Mesenchymal stem cell (in vitro differentiated cells and primary cell): ENCODE data around the gene BAIAP3.

ENCODE experiments used
- DNase-seq: peaks from one replicate; pipeline ENCODE4 v3.0.0-alpha.2; 2013
- H2AFZ ChIP-seq: one replicate; pipeline ENCODE4 v1.6.1; 2013; ENCODE audit warnings: low read depth, mild to moderate bottlenecking, control low read depth, inconsistent platforms, low read length, moderate library complexity
- H2AK5ac ChIP-seq: 2 replicates; pipeline ENCODE4 v1.6.1; 2013; ENCODE audit warnings: low read length, moderate library complexity, mild to moderate bottlenecking, inconsistent platforms; ENCODE audit not compliant: severe bottlenecking
- H2BK120ac ChIP-seq: one replicate; pipeline ENCODE4 v1.6.1; 2013; ENCODE audit warnings: low read depth, mild to moderate bottlenecking, inconsistent platforms, low read length, moderate library complexity
- H2BK12ac ChIP-seq, 2 experiments: one replicate each; pipeline ENCODE4 v1.6.1; 2013; ENCODE audit warnings: inconsistent platforms in 2 of 2, low read length in 2 of 2, mild to moderate bottlenecking in 2 of 2, moderate library complexity in 2 of 2, control low read depth in 1 of 2
- H2BK15ac ChIP-seq: one replicate; pipeline ENCODE4 v1.6.1; 2013; ENCODE audit warnings: mild to moderate bottlenecking, low read depth, inconsistent platforms; ENCODE audit not compliant: poor library complexity, severe bottlenecking
- H2BK5ac ChIP-seq: 2 replicates; pipeline ENCODE4 v1.6.1; 2013; ENCODE audit warnings: low read depth, mild to moderate bottlenecking, low read length, control low read depth, inconsistent platforms; ENCODE audit not compliant: poor library complexity, severe bottlenecking
- H3K14ac ChIP-seq, 2 experiments: one replicate each; pipeline ENCODE4 v1.6.1; 2013; ENCODE audit warnings: inconsistent platforms in 2 of 2, low read length in 2 of 2, control low read depth in 1 of 2, mild to moderate bottlenecking in 1 of 2, moderate library complexity in 1 of 2
- H3K18ac ChIP-seq, 2 experiments: one replicate each; pipeline ENCODE4 v1.6.1; 2013; ENCODE audit warnings: inconsistent platforms in 2 of 2, low read length in 2 of 2, control low read depth in 1 of 2, low read depth in 1 of 2, mild to moderate bottlenecking in 1 of 2
- H3K23ac ChIP-seq, 2 experiments: one replicate each; pipeline ENCODE4 v1.6.1; 2013; ENCODE audit warnings: inconsistent platforms in 2 of 2, low read length in 2 of 2, mild to moderate bottlenecking in 2 of 2, moderate library complexity in 2 of 2, control low read depth in 1 of 2
- H3K27ac ChIP-seq: 2 replicates; pipeline ENCODE4 v1.5.1; 2013; ENCODE audit warnings: mild to moderate bottlenecking, moderate library complexity, low read length, control low read depth, inconsistent platforms; ENCODE audit not compliant: poor library complexity, severe bottlenecking
- H3K27me3 ChIP-seq, 2 experiments: 2 replicates each; pipeline versions ENCODE4 v1.6.1 to v1.7.0; 2013; ENCODE audit warnings: low read length in 2 of 2, mild to moderate bottlenecking in 2 of 2, moderate library complexity in 2 of 2, control low read depth in 1 of 2, inconsistent platforms in 1 of 2; ENCODE audit not compliant: control insufficient read depth in 1 of 2, insufficient read depth in 1 of 2
- H3K36me3 ChIP-seq, 2 experiments: 2 replicates each; pipeline versions ENCODE4 v1.6.1 to v1.7.0; 2013; ENCODE audit warnings: low read length in 2 of 2, control low read depth in 1 of 2, inconsistent platforms in 1 of 2, low read depth in 1 of 2, mild to moderate bottlenecking in 1 of 2; ENCODE audit not compliant: insufficient read depth in 2 of 2, control insufficient read depth in 1 of 2
- H3K4ac ChIP-seq, 2 experiments: one replicate each; pipeline ENCODE4 v1.6.1; 2013; ENCODE audit warnings: inconsistent platforms in 2 of 2, low read length in 2 of 2, mild to moderate bottlenecking in 2 of 2, moderate library complexity in 2 of 2, control low read depth in 1 of 2, low read depth in 1 of 2
- H3K4me1 ChIP-seq: 2 replicates; pipeline ENCODE4 v1.6.1; 2013; ENCODE audit warnings: low read depth, low read length, control low read depth; ENCODE audit not compliant: control insufficient read depth, insufficient read depth
- H3K4me2 ChIP-seq: 2 replicates; pipeline ENCODE4 v1.6.1; 2013; ENCODE audit warnings: low read length, mild to moderate bottlenecking, inconsistent platforms; ENCODE audit not compliant: poor library complexity, severe bottlenecking
- H3K4me3 ChIP-seq, 2 experiments: 2 replicates each; pipeline versions ENCODE4 v1.5.1 to v1.7.0; 2013; ENCODE audit warnings: low read length in 2 of 2, mild to moderate bottlenecking in 2 of 2, control low read depth in 1 of 2, low read depth in 1 of 2; ENCODE audit not compliant: insufficient read depth in 1 of 2
- H3K79me1 ChIP-seq: replicated peaks from 2 replicates; pipeline ENCODE4 v1.6.1; 2013; ENCODE audit warnings: mild to moderate bottlenecking, control low read depth, low read length, inconsistent platforms; ENCODE audit not compliant: poor library complexity, severe bottlenecking
- H3K9ac ChIP-seq: 2 replicates; pipeline ENCODE4 v1.7.0; 2013; ENCODE audit warnings: mild to moderate bottlenecking, low read length, moderate library complexity
- H3K9me3 ChIP-seq: 2 replicates; pipeline ENCODE4 v1.7.0; 2013; ENCODE audit warnings: mild to moderate bottlenecking, low read length; ENCODE audit not compliant: control insufficient read depth
- H4K8ac ChIP-seq: one replicate; pipeline ENCODE4 v1.6.1; 2013; ENCODE audit warnings: inconsistent platforms, mild to moderate bottlenecking, low read length, moderate library complexity
- H4K91ac ChIP-seq: one replicate; pipeline ENCODE4 v1.6.1; 2013; ENCODE audit warnings: mild to moderate bottlenecking, low read length, inconsistent platforms
- WGBS: methylation state at CpG from one replicate; pipeline ENCODE4 v1.1.7; 2013; ENCODE audit warnings: mixed read lengths; 5-methylcytosine and 5-hydroxymethylcytosine counted together

BAIAP3 gene

DNA sequence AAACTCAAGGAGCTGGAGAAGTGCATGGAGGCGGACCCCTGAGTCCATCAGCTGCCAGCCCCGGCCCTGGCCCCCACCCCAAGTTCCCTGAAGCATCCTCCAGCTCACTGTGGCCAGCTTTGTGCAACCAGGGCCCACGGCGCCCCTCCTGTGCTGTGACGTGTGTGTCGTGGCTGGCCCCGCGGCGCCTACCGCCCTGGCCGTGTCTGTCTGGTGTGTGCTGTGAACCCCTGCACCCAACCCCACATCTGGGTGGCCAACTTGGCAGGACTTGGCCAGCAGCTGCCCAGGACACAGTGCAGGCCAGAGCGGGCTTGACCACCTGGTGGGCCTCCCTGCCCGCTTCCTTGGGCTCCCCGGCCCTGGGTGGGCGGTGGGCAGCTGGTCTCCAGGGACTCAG, 15.0 kb downstream of the BAIAP3 start:
- no peak overlapping the region for H2AK5ac ChIP-seq
- H2BK12ac ChIP-seq = no peak overlapping the region
- no peak overlapping the region for H2BK15ac ChIP-seq
- no peak overlapping the region for H3K4me3 ChIP-seq
- peaks cover 25% of the 10 kb centered on the region for H3K4me1 ChIP-seq
- no peak overlapping the region for H3K14ac ChIP-seq
- WGBS = 99% methylated on average over 15 of the region's 15 CpGs
- no peak for DNase-seq
- H3K79me1 ChIP-seq = peaks cover 34% of the 10 kb centered on the region
- H3K9ac ChIP-seq = no peak overlapping the region
- H3K4me2 ChIP-seq = no peak overlapping the region
- peaks cover 0 to 15% of the 10 kb centered on the region in 2 experiments for H3K27me3 ChIP-seq
- H3K4ac ChIP-seq = no peak overlapping the region
- H4K8ac ChIP-seq = no peak overlapping the region
- no peak overlapping the region for H2BK5ac ChIP-seq
- peaks cover 25 to 43% of the 10 kb centered on the region in 2 experiments for H3K36me3 ChIP-seq
- H4K91ac ChIP-seq = no peak overlapping the region
- no peak overlapping the region for H3K18ac ChIP-seq
- no peaks in the 10 kb centered on the region for H3K9me3 ChIP-seq
- no peak overlapping the region for H2AFZ ChIP-seq
- H3K23ac ChIP-seq = no peak overlapping the region
- no peak overlapping the region for H3K27ac ChIP-seq
- H2BK120ac ChIP-seq = no peak overlapping the region

DNA sequence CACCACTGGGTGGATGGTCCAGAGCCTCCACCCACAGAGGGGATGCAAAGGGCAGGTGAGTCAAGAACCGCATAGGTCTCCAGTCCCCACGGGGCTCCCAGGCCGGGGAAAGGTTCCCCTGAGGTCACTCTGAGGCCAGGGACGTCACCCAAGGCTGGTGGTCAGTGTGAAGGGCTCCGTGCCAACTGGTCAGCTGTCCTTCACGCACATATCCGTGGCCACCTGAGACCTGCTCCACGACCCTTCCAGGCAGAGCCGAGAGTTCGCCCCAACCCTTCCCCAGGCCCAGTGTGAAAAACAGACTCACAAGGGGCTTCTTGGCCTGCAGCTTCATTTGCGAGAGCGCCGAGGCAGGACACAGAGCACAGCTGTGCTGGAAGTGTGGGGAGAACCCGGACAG, 15.5 kb downstream of the BAIAP3 start:
- no peak overlapping the region for H2BK5ac ChIP-seq
- H3K18ac ChIP-seq = no peak overlapping the region
- no peak overlapping the region for H2BK15ac ChIP-seq
- H3K14ac ChIP-seq = no peak overlapping the region
- no peak overlapping the region for H3K4ac ChIP-seq
- no peak overlapping the region for H3K27ac ChIP-seq
- no peak overlapping the region for H3K23ac ChIP-seq
- H2BK120ac ChIP-seq = no peak overlapping the region
- no peak overlapping the region for H4K91ac ChIP-seq
- peaks cover 0 to 10% of the 10 kb centered on the region in 2 experiments for H3K27me3 ChIP-seq
- H3K4me3 ChIP-seq = no peak overlapping the region
- WGBS = 97% methylated on average over 14 of the region's 14 CpGs
- no peak overlapping the region for H4K8ac ChIP-seq
- H3K4me1 ChIP-seq = peaks cover 24% of the 10 kb centered on the region
- peaks cover 25 to 45% of the 10 kb centered on the region in 2 experiments for H3K36me3 ChIP-seq
- peaks cover 34% of the 10 kb centered on the region for H3K79me1 ChIP-seq
- no peak overlapping the region for H2BK12ac ChIP-seq
- H3K9ac ChIP-seq = no peak overlapping the region
- H3K9me3 ChIP-seq = no peaks in the 10 kb centered on the region
- DNase-seq = no peak
- no peak overlapping the region for H2AK5ac ChIP-seq
- no peak overlapping the region for H3K4me2 ChIP-seq
- no peak overlapping the region for H2AFZ ChIP-seq

DNA sequence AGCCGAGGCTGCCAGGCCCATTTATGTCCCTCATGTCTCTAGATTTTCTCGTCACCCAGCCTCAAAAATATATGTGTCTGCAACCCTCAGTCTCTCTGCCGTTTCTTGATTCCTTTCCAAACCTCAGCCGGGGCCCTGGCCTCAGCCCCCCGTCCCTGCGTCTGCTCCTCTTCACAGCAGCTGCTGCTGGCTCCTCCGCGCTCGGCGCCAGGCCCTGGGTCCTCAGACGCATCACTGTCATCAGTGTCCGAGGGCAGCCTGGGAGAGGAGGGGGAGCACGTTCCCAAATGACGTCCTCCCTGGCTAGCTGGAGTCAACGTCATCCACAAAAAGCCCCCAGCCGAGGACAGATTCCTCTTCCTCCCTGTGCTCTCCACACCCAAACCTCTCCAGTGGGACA, 15.9 kb downstream of the BAIAP3 start:
- peaks cover 0 to 6% of the 10 kb centered on the region in 2 experiments for H3K27me3 ChIP-seq
- peaks cover 25% of the 10 kb centered on the region for H3K4me1 ChIP-seq
- no peak overlapping the region for H3K23ac ChIP-seq
- no peak overlapping the region for H3K27ac ChIP-seq
- no peak overlapping the region for H3K4ac ChIP-seq
- no peak overlapping the region for H2BK120ac ChIP-seq
- no peak overlapping the region for H4K8ac ChIP-seq
- H3K9ac ChIP-seq = no peak overlapping the region
- no peak overlapping the region for H2AK5ac ChIP-seq
- no peak overlapping the region for H2BK12ac ChIP-seq
- H3K18ac ChIP-seq = no peak overlapping the region
- no peaks in the 10 kb centered on the region for H3K9me3 ChIP-seq
- WGBS = 94% methylated on average over 16 of the region's 16 CpGs
- H3K4me2 ChIP-seq = no peak overlapping the region
- DNase-seq = no peak
- no peak overlapping the region for H3K14ac ChIP-seq
- peaks cover 25 to 48% of the 10 kb centered on the region in 2 experiments for H3K36me3 ChIP-seq
- H3K4me3 ChIP-seq = no peak overlapping the region
- H2BK5ac ChIP-seq = no peak overlapping the region
- H2AFZ ChIP-seq = no peak overlapping the region
- no peak overlapping the region for H2BK15ac ChIP-seq
- H4K91ac ChIP-seq = no peak overlapping the region
- peaks cover 36% of the 10 kb centered on the region for H3K79me1 ChIP-seq

DNA sequence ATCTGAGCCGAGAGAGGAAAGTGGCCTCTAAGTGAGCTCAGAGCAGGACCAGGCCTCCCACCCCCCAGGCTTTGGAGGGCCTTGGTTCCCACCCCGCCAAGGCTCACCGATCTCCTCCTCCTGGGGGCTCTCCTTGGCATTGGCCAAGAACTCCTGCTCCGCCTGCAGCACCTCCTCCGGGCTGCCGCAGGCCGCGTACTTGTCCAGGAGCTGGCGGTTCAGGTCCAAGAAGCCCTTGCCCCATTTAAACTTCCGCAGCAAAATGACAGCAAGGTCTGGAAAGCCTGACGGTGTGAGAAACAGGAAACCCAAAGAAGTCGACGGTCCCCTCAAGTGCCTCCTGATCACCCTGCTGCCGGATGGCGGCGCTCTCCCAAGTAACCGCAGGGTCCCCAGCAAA, 16.5 kb downstream of the BAIAP3 start:
- Histone ChIP-seq H3K4me1 (peaks cover 25% of the 10 kb centered on the region), H2BK120ac (no peak overlapping the region), H3K14ac (no peak overlapping the region), H4K91ac (no peak overlapping the region), H3K9me3 (no peaks in the 10 kb centered on the region), H4K8ac (no peak overlapping the region), H3K27me3 (no peaks in the 10 kb centered on the region), H2BK5ac (no peak overlapping the region), H2AK5ac (no peak overlapping the region), H3K36me3 (peaks cover 25 to 51% of the 10 kb centered on the region in 2 experiments), H3K4ac (no peak overlapping the region), H2AFZ (no peak overlapping the region), H3K4me2 (no peak overlapping the region), H3K79me1 (peaks cover 36% of the 10 kb centered on the region), H2BK12ac (no peak overlapping the region), H3K23ac (no peak overlapping the region), H3K9ac (no peak overlapping the region), H2BK15ac (no peak overlapping the region), H3K18ac (no peak overlapping the region), H3K4me3 (no peak overlapping the region), H3K27ac (no peak overlapping the region)
- DNase-seq = no peak
- WGBS = 93% methylated on average over 17 of the region's 17 CpGs
